Ovary (tissue), 3 donors: Measurements from ENCODE around the gene SLC39A3.
"Not testable (repeated sequence)": the region's sequence is repeated elsewhere in the genome, so short reads cannot be mapped to it uniquely, and the experiment has no call there.

Experiments used
- EP300 ChIP-seq: sonication (generic); formaldehyde crosslinking; IDR thresholded peaks from one replicate; pipeline ENCODE4 v1.6.1; 2017; ENCODE audit warnings: antibody characterized with exemption
- TF ChIP-seq, protein P1 (sequence below), 3 donors: fragments of 450-650 bp in 2 of 3; fragments of 200-600 bp in 1 of 3; IDR thresholded peaks; one replicate each; pipeline versions ENCODE4 v1.5.1 to v1.8.0; 2016 to 2022; ENCODE audit warnings: antibody characterized with exemption in 3 of 3, mild to moderate bottlenecking in 1 of 3
- donor health status: DM: no; HTN: no; CAD: no.

DNA sequence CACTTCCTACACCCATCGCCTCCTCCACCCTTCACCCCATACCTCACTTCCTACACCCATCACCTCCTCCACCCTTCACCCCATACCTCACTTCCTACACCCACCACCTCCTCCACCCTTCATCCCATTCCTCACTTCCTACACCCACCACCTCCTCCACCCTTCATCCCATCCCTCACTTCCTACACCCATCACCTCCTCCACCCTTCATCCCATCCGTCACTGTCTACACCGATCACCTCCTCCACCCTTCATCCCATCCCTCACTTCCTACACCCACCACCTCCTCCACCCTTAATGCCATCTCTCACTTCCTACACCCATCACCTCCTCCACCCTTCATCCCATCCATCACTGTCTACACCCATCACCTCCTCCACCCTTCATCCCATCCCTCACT is 26.6 kb downstream of the SLC39A3 start:
- TF ChIP-seq, protein P1, sequence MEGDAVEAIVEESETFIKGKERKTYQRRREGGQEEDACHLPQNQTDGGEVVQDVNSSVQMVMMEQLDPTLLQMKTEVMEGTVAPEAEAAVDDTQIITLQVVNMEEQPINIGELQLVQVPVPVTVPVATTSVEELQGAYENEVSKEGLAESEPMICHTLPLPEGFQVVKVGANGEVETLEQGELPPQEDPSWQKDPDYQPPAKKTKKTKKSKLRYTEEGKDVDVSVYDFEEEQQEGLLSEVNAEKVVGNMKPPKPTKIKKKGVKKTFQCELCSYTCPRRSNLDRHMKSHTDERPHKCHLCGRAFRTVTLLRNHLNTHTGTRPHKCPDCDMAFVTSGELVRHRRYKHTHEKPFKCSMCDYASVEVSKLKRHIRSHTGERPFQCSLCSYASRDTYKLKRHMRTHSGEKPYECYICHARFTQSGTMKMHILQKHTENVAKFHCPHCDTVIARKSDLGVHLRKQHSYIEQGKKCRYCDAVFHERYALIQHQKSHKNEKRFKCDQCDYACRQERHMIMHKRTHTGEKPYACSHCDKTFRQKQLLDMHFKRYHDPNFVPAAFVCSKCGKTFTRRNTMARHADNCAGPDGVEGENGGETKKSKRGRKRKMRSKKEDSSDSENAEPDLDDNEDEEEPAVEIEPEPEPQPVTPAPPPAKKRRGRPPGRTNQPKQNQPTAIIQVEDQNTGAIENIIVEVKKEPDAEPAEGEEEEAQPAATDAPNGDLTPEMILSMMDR (IDR thresholded peaks at IDR 0.05): not testable (repeated sequence)
- TF ChIP-seq EP300: not testable (repeated sequence)
